A549 (cell line): ENCODE results near the gene CYSLTR2. TPM values are rescaled to one million over a fixed set of nuclear protein-coding genes. Genes with fewer than 3 reads are reported as not detected.
A peak's percentile ranks its signal among the peaks of the same experiment; 100 is the strongest.

Experiments used
- ATAC-seq, 2 experiments: fragments of 200-7000 bp in 1 of 2; fragments of >200 bp in 1 of 2; cut with Nextera tagmentation in 1 of 2; cut with Tn5 transposase in 1 of 2; 3 replicates each; pipeline versions ENCODE4 v1.8.0 to v1.9.1; 2018 to 2020; ENCODE audit warnings: mild to moderate bottlenecking in 1 of 2, moderate library complexity in 1 of 2
- CTCF ChIA-PET: fragments of 300-600 bp; sonication (Branson Sonifier 250); formaldehyde crosslinking; extraction: SDS; loops from one replicate; lab custom pipeline; 2021; ENCODE audit warnings: antibody characterized with exemption, inconsistent platforms; lab: Yijun Ruan, JAX
- POLR2A ChIA-PET: fragments of 350-600 bp; formaldehyde crosslinking; extraction: SDS; loops from one replicate; lab custom pipeline; 2021; ENCODE audit warnings: antibody characterized with exemption, inconsistent platforms; lab: Yijun Ruan, JAX
- DNase-seq, 2 experiments: peaks; one replicate each; pipeline versions ENCODE4 v3.0.0 to v3.0.0-alpha.2; 2011 to 2016; ENCODE audit warnings: low read depth in 1 of 2, low spot score in 1 of 2
- FAIRE-seq: peaks from 2 replicates; lab custom pipeline; 2011; peaks lifted over from hg19 to GRCh38; lab: Jason Lieb, UNC
- H3K27ac ChIP-seq, 2 experiments: fragments of >200 bp; sonication (Bioruptor Twin); formaldehyde crosslinking; 3 replicates each; pipeline ENCODE4 v1.5.1; 2016 to 2017
- H3K4me1 ChIP-seq: fragments of >200 bp; sonication (Bioruptor Twin); formaldehyde crosslinking; 3 replicates; pipeline ENCODE4 v1.6.1; 2016
- H3K4me2 ChIP-seq: fragments of >200 bp; sonication (Bioruptor Twin); formaldehyde crosslinking; 3 replicates; pipeline ENCODE4 v1.6.1; 2016
- H3K4me3 ChIP-seq: fragments of >200 bp; sonication (Bioruptor Twin); formaldehyde crosslinking; 3 replicates; pipeline ENCODE4 v1.5.1; 2016
- H3K9me3 ChIP-seq: fragments of >200 bp; sonication (Bioruptor Twin); formaldehyde crosslinking; 3 replicates; pipeline ENCODE4 v1.6.1; 2016
- CBX8 ChIP-seq: fragments of 200-600 bp; sonication (generic); IDR thresholded peaks from 2 replicates; pipeline ENCODE4 v1.6.1; 2016
- CEBPB ChIP-seq, 2 experiments: fragments of >200 bp in 1 of 2; sonication (Bioruptor Twin) in 1 of 2; formaldehyde crosslinking in 1 of 2; IDR thresholded peaks; 2 replicates each; pipeline ENCODE4 v1.6.1; 2012 to 2016
- CHD4 ChIP-seq: fragments of 200-600 bp; sonication (generic); IDR thresholded peaks from 2 replicates; pipeline ENCODE4 v1.6.1; 2016; ENCODE audit warnings: antibody characterized with exemption, mild to moderate bottlenecking, borderline replicate concordance
- EP300 ChIP-seq, 2 experiments: fragments of >200 bp; sonication (Bioruptor Twin); formaldehyde crosslinking; IDR thresholded peaks; 2 replicates in 1 of 2; 3 replicates in 1 of 2; pipeline ENCODE4 v1.6.1; 2016 to 2017
- ESRRA ChIP-seq: fragments of 150-350 bp; IDR thresholded peaks from 2 replicates; pipeline ENCODE4 v1.6.1; 2014; ENCODE audit warnings: mild to moderate bottlenecking, low read length, borderline replicate concordance
- HDAC2 ChIP-seq: fragments of 200-600 bp; sonication (generic); IDR thresholded peaks from 2 replicates; pipeline ENCODE4 v1.6.1; 2016
- JUNB ChIP-seq: fragments of >200 bp; sonication (Bioruptor Twin); formaldehyde crosslinking; IDR thresholded peaks from 2 replicates; pipeline ENCODE4 v1.6.1; 2016
- KDM1A ChIP-seq: fragments of 200-600 bp; sonication (generic); IDR thresholded peaks from 2 replicates; pipeline ENCODE4 v1.6.1; 2016; ENCODE audit warnings: low read depth, mild to moderate bottlenecking
- MAZ ChIP-seq: fragments of 150-350 bp; IDR thresholded peaks from 2 replicates; pipeline ENCODE4 v1.6.1; 2014; ENCODE audit warnings: antibody characterized with exemption, low read depth, low read length, borderline replicate concordance
- POLR2A ChIP-seq: IDR thresholded peaks from 2 replicates; pipeline ENCODE4 v1.6.1; 2012; ENCODE audit warnings: mild to moderate bottlenecking, low read length
- RAD21 ChIP-seq, 2 experiments: fragments of >200 bp in 1 of 2; sonication (Bioruptor Twin) in 1 of 2; formaldehyde crosslinking in 1 of 2; IDR thresholded peaks in 1 of 2; conservative IDR thresholded peaks in 1 of 2; 2 replicates in 1 of 2; 3 replicates in 1 of 2; pipeline ENCODE4 v1.6.1; 2012 to 2018; ENCODE audit warnings: inconsistent platforms in 1 of 2
- RARB ChIP-seq: fragments of 250-450 bp; sonication (Bioruptor Pico); IDR thresholded peaks from 2 replicates; pipeline ENCODE4 v1.8.0; 2021; ENCODE audit warnings: mild to moderate bottlenecking, moderate library complexity
- RFX5 ChIP-seq: fragments of 450-650 bp; IDR thresholded peaks from 2 replicates; pipeline ENCODE4 v1.7.1; 2014; ENCODE audit warnings: antibody characterized with exemption, mild to moderate bottlenecking, moderate library complexity
- SMC3 ChIP-seq: fragments of >200 bp; sonication (Bioruptor Twin); formaldehyde crosslinking; IDR thresholded peaks from 3 replicates; pipeline ENCODE4 v1.6.1; 2018; ENCODE audit warnings: inconsistent platforms
- SREBF2 ChIP-seq: fragments of 450-650 bp; IDR thresholded peaks from 2 replicates; pipeline ENCODE4 v1.6.1; 2014; ENCODE audit warnings: mild to moderate bottlenecking, moderate library complexity
- TFCP2L1 ChIP-seq: fragments of 250-450 bp; sonication (Bioruptor Pico); IDR thresholded peaks from 2 replicates; pipeline ENCODE4 v1.5.0; 2021; ENCODE audit warnings: mild to moderate bottlenecking
- ZC3H11A ChIP-seq: fragments of 450-650 bp; IDR thresholded peaks from 2 replicates; pipeline ENCODE4 v1.6.1; 2014; ENCODE audit warnings: antibody characterized with exemption, mild to moderate bottlenecking
- ZFP36 ChIP-seq: fragments of 450-650 bp; IDR thresholded peaks from 2 replicates; pipeline ENCODE4 v1.6.1; 2014; ENCODE audit warnings: borderline replicate concordance; ENCODE audit not compliant: partially characterized antibody
- ZSCAN20 ChIP-seq: fragments of 250-450 bp; sonication (Bioruptor Pico); IDR thresholded peaks from 2 replicates; pipeline ENCODE4 v1.8.0; 2022; ENCODE audit warnings: mild to moderate bottlenecking, moderate library complexity
- WGBS: methylation state at CpG from one replicate; pipeline ENCODE4 v1.1.6; 2017; ENCODE audit errors: missing lambda C conversion rate; 5-methylcytosine and 5-hydroxymethylcytosine counted together
- polyA plus RNA-seq, 4 experiments: library from polyadenylated mRNA; depleted of rRNA in 3 of 4; stranded (reverse); fragments of >200 nt; fragmentation: RNase III in 1 of 4; extraction: RNeasy Plus Mini Kit Qiagen cat#74134 plus additional on column Dnase treatment in 1 of 4; gene quantifications; 2 replicates in 3 of 4; 3 replicates in 1 of 4; pipeline ENCODE4 v1.2.3, GENCODE V29; 2011 to 2017
- TF ChIP-seq, protein P1 (sequence below): fragments of >200 bp; sonication (Bioruptor Twin); formaldehyde crosslinking; IDR thresholded peaks from 3 replicates; pipeline ENCODE4 v1.6.1; 2016
- TF ChIP-seq, protein P2 (sequence below): fragments of 450-650 bp; IDR thresholded peaks from 2 replicates; pipeline ENCODE4 v1.6.1; 2014; ENCODE audit warnings: antibody characterized with exemption
- TF ChIP-seq, protein P3 (sequence below): fragments of >200 bp; sonication (Bioruptor Twin); formaldehyde crosslinking; IDR thresholded peaks from 2 replicates; pipeline ENCODE4 v1.6.1; 2016
- TF ChIP-seq, protein P4 (sequence below): fragments of >200 bp; sonication (Bioruptor Twin); formaldehyde crosslinking; IDR thresholded peaks from 3 replicates; pipeline ENCODE4 v1.5.1; 2016
- TF ChIP-seq, protein P5 (sequence below): IDR thresholded peaks from 2 replicates; pipeline ENCODE4 v1.6.1; 2012
- TF ChIP-seq, protein P6 (sequence below): fragments of 250-450 bp; sonication (Bioruptor Pico); IDR thresholded peaks from 2 replicates; pipeline ENCODE4 v1.5.0; 2020; ENCODE audit warnings: low read depth, mild to moderate bottlenecking, moderate library complexity
- TF ChIP-seq, protein P7 (sequence below): IDR thresholded peaks from 2 replicates; pipeline ENCODE4 v1.6.1; 2012

CYSLTR2 gene
- polyA plus RNA-seq, 2 of the 4 experiments (the other 2 are of a cell fraction), result not detected

DNA sequence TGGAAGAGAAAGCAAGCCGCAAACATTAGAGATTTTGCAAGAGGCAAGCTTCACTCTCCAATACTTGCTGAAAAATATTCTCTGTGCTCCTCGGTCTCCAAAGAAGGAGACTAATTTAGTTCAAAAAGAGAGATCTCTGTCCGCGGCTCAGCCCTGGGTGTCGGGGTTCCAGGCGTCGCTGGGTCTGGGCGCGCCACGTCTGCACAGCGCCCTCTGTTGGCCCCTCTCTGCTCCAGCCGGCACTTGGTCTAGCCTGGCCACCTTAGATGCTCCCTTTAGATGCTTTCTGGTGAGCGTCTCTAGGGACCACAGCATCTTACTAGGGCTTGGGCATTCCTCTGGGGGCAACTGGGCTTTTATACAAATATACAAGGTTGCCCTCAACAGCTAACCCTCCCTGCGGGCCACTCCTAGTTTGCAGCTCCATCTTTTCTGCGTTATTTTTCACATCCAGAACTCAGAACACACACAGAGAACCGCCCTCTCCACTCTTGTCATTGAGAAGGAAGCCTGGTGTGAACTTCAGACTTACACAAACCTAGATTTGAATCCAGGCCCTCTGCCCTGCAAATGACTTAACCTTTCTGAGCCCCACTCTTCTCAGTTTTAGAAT is 78.3 kb downstream of the CYSLTR2 start:
- WGBS, result 41% methylated on average over 8 of the region's 16 CpGs
- TF ChIP-seq, protein P1, sequence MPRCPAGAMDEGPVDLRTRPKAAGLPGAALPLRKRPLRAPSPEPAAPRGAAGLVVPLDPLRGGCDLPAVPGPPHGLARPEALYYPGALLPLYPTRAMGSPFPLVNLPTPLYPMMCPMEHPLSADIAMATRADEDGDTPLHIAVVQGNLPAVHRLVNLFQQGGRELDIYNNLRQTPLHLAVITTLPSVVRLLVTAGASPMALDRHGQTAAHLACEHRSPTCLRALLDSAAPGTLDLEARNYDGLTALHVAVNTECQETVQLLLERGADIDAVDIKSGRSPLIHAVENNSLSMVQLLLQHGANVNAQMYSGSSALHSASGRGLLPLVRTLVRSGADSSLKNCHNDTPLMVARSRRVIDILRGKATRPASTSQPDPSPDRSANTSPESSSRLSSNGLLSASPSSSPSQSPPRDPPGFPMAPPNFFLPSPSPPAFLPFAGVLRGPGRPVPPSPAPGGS, result no peak
- TF ChIP-seq CHD4 (no peak), ESRRA (no peak), KDM1A (no peak), ZFP36 (no peak), TFCP2L1 (no peak), RAD21 (conservative IDR thresholded peaks at IDR 0.05 in 1 of 2, IDR thresholded peaks at IDR 0.05 in 1 of 2) (peak in 1 of 2 experiments; percentile 35; a peak in 1 of 5 replicates), HDAC2 (no peak), ZSCAN20 (CRISPR knock-in tag) (no peak), JUNB (no peak), CBX8 (no peak), SMC3 (peak; percentile 16; the same call in 1 of the 3 replicates), CEBPB (IDR thresholded peaks at IDR 0.05) (no peak), RARB (CRISPR knock-in tag) (no peak), EP300 (IDR thresholded peaks at IDR 0.05) (no peak), MAZ (no peak), SREBF2 (no peak), POLR2A (no peak), RFX5 (no peak), ZC3H11A (no peak)
- TF ChIP-seq, protein P2, sequence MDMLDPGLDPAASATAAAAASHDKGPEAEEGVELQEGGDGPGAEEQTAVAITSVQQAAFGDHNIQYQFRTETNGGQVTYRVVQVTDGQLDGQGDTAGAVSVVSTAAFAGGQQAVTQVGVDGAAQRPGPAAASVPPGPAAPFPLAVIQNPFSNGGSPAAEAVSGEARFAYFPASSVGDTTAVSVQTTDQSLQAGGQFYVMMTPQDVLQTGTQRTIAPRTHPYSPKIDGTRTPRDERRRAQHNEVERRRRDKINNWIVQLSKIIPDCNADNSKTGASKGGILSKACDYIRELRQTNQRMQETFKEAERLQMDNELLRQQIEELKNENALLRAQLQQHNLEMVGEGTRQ, result no peak
- TF ChIP-seq, protein P3, sequence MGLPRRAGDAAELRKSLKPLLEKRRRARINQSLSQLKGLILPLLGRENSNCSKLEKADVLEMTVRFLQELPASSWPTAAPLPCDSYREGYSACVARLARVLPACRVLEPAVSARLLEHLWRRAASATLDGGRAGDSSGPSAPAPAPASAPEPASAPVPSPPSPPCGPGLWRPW, result no peak
- TF ChIP-seq, protein P4, sequence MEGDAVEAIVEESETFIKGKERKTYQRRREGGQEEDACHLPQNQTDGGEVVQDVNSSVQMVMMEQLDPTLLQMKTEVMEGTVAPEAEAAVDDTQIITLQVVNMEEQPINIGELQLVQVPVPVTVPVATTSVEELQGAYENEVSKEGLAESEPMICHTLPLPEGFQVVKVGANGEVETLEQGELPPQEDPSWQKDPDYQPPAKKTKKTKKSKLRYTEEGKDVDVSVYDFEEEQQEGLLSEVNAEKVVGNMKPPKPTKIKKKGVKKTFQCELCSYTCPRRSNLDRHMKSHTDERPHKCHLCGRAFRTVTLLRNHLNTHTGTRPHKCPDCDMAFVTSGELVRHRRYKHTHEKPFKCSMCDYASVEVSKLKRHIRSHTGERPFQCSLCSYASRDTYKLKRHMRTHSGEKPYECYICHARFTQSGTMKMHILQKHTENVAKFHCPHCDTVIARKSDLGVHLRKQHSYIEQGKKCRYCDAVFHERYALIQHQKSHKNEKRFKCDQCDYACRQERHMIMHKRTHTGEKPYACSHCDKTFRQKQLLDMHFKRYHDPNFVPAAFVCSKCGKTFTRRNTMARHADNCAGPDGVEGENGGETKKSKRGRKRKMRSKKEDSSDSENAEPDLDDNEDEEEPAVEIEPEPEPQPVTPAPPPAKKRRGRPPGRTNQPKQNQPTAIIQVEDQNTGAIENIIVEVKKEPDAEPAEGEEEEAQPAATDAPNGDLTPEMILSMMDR, result peak; percentile 49
- TF ChIP-seq, protein P5, sequence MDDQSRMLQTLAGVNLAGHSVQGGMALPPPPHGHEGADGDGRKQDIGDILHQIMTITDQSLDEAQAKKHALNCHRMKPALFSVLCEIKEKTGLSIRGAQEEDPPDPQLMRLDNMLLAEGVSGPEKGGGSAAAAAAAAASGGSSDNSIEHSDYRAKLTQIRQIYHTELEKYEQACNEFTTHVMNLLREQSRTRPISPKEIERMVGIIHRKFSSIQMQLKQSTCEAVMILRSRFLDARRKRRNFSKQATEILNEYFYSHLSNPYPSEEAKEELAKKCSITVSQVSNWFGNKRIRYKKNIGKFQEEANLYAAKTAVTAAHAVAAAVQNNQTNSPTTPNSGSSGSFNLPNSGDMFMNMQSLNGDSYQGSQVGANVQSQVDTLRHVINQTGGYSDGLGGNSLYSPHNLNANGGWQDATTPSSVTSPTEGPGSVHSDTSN, result no peak
- TF ChIP-seq, protein P6, sequence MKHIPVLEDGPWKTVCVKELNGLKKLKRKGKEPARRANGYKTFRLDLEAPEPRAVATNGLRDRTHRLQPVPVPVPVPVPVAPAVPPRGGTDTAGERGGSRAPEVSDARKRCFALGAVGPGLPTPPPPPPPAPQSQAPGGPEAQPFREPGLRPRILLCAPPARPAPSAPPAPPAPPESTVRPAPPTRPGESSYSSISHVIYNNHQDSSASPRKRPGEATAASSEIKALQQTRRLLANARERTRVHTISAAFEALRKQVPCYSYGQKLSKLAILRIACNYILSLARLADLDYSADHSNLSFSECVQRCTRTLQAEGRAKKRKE (CRISPR knock-in tag), result no peak
- TF ChIP-seq, protein P7, sequence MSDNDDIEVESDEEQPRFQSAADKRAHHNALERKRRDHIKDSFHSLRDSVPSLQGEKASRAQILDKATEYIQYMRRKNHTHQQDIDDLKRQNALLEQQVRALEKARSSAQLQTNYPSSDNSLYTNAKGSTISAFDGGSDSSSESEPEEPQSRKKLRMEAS, result no peak
- H3K4me3 ChIP-seq, result no peak overlapping the region
- H3K27ac ChIP-seq, result no peak overlapping the region
- DNase-seq (peak; percentile 2 to 25), ATAC-seq (peak; percentile 89 to 96), FAIRE-seq (no peak)
- H3K4me2 ChIP-seq, result peak overlapping the region; percentile 45
- no peaks in the 10 kb centered on the region for H3K9me3 ChIP-seq
- H3K4me1 ChIP-seq, result no peaks in the 10 kb centered on the region
- ChIA-PET CTCF (interaction anchor here (0.6 to 1.6 kb wide), 8 partner anchors 9 to 154 kb away, joined by 3 to 5 read pairs (median 3); no protein-coding TSS in a partner anchor), POLR2A (no interaction called here)
